ENCODE data around the gene COQ4.
A peak's percentile ranks its signal among the peaks of the same experiment; 100 is the strongest.
"Not testable (repeated sequence)": the region's sequence is repeated elsewhere in the genome, so short reads cannot be mapped to it uniquely, and the experiment has no call there.

The COQ4 gene

GRCh38 chr9:128322404-128323211 is at the start of gene COQ4, which contains the start of gene TRUB2:
Gene COQ4, plus strand, starts transcription at chr9:128322839. Its CDS starts 20 bp downstream, at chr9:128322859.
Gene TRUB2, minus strand, starts transcription at chr9:128322447. Its CDS starts 39 bp downstream, at chr9:128322408.
- peak; percentile 90 for DNase-seq (ENCODE audit: low read depth)

DNA sequence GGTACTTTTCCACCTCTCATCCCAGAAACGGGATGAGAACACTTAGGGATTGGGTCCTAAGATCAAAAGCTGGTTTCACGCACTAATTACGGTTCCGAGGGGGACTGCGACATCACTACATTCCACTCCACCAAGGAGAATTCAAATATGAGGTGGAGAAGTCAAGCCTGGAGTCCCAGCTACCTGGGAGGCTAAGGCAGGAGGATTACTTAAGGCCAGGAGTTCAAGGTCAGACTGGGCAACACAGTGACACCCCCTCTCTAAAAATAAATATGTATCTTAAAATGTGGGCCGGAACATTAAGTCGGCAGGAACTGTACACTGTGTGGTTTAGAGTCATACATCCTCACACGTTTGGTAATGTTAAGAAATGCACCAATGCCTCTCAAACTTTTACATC is 48.4 kb upstream of the COQ4 start:
- DNase-seq (ENCODE audit: low read depth): no peak

- DNase-seq (ENCODE audit: low read depth): no peak
These were observed 47.2 kb upstream of the COQ4 start, which contains the start of gene GOLGA2 for GRCh38 chr9:128275198-128276007. Gene GOLGA2, minus strand, starts transcription at chr9:128276007. Its CDS starts 31 bp downstream, at chr9:128275976.

DNA sequence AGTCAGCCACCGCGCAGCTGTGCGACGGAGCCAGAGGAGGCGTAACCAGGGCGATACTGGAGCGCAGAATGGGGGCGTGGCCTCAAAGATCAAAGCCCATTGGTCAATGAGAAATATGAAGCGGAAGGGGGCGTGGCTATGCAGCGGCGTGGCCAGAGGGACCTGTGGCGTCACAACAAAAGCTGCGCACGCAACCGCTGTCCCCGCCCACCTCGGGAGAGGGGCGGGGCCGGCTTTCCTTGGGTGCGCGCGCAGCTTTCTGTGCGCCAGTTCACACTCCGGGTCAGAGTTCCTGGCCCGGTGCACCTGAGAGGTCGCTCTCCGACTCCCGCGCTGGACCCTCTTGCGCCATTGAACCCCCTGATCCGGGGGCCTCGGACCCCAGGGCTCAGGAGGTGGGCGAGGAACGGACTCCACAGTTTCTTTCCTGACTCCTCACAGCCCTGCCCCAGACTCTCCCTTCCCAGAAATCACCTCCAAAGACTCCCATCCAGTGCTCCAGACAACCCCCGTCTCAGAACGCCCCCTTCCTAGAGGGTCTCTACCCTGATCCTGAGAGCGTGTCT is 46.5 kb upstream of the COQ4 start, which contains the start of gene SWI5:
SWI5 (plus strand) TSS at position 269 of the 566 bp plus-strand sequence.
- peak; percentile 100 for DNase-seq (ENCODE audit: low read depth)

DNA sequence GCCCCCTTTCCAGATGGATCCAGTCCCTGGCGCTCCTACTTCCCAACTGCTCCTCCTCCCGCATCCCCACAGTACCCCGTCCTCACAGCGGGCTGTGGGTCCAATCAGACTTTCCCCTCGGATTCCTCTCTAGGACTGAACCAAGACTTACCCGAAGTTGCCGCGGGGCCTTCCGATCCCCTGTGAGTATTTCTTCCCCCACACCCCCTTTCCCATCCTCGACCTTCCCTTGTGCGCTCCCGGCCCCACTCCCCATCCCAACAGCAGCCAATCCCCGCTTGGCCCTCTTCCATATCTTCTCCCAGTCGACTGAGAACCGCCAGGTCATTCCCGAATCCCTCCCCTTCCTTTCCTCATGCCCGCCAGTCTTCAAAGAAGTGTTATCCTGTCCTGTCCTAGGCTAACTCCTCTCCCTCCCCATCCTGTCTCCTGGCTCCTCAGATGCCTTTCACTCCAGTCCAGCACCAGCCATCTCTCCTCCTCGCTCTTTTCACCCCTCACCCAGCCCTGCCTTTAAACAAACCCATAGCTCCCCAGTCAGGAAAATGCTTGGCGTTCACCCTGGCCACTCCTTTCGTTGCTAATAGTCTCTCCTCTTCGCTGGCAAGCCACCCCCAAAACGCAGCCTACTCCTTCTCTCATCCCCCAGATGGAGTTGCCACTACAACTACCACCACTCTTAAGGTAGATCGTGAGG is 45.9 kb upstream of the COQ4 start:
- no peak for DNase-seq (ENCODE audit: low read depth)

DNA sequence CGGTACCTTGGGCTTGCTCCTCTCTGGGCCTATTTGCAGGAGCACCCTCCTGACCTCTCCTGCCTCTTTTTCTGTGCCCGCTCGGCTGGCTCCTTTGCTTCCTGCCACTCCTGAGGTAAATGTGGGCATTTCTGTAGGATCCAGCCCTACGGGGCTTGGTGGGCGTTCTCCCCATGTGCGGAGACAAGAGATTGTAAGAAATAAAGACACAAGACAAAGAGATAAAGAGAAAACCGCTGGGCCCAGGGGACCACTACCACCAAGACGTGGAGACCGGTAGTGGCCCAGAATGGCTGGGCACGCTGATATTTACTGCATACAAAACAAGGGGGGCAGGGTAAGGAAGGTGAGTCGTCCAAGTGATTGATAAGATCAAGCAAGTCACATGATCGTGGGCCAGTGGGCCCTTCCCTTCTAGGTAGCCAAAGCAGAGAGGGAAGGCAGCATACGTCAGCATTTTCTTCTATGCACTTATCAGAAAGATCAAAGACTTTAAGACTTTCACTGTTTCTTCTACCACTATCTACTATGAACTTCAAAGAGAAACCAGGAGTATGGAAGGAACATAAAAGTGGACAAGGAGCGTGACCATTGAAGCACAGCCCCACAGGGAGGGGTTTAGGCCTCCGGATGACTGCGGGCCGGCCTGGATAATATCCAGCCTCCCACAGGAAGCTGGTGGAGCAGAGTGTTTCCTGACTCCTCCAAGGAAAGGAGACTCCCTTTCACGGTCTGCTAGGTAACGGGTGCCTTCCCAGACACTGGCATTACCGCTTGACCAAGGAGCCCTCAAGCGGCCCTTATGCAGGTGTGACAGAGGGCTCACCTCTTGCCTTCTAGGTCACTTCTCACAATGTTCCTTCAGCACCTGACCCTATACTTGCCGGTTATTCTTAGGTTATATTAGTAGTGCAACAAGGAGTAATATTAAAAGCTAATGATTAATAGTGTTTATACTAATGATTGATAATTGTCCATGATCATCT is 43.3 kb upstream of the COQ4 start:
- DNase-seq (ENCODE audit: low read depth): not testable (repeated sequence)

DNA sequence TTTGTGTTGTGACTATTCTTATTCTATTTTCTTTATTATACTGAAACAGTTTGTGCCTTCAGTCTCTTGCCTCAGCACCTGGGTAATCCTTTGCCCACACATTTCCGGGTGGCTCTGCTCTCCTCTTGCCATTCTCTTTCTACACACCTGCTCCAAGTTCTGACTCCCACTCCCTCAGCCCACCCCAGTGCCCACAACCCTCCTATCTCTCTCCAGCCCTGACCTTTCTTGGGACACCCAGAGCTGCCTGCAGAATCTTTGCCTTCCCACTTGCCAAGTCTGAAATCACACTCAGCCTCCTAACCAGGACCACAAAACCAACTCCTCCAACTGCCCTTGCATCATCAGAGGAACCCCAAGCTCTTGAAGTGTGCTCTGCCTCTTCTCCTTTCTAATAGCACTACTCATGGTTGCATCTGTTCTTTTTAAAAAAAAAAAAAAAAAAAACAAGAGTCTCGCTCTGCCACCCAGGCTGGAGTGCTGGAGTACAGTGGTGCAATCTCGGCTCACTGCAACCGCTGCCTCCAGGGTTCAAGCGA is 42.5 kb upstream of the COQ4 start:
- no peak for DNase-seq (ENCODE audit: low read depth)

DNA sequence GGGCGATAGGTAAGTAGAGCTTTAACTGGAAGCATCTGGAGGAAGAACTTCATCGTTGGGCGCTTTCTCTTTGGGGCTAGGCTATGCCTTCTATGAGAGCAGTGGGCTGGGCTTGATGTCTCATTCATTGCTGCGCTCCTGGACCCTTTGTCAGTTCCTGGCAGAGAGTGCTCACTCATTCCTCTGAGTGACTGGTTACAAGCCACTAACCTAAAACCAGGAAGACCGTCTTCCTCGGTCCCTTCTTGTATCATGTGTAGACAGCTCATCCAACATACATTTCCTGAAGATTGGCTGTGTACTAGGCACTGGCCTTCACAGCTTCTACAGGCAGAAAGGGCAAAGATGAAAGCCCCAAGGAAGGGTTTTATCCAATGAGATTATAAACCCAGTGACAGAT is 40.1 kb upstream of the COQ4 start:
- no peak for DNase-seq (ENCODE audit: low read depth)

- no peak for DNase-seq (ENCODE audit: low read depth)
These were observed 37.4 kb upstream of the COQ4 start for GRCh38 chr9:128285033-128285784.

GRCh38 chr9:128286440-128286839 is 36.2 kb upstream of the COQ4 start:
- no peak for DNase-seq (ENCODE audit: low read depth)

- no peak for DNase-seq (ENCODE audit: low read depth)
These were observed 34.2 kb upstream of the COQ4 start for GRCh38 chr9:128288273-128289004.

GRCh38 chr9:128292009-128292408 is 30.6 kb upstream of the COQ4 start:
- no peak for DNase-seq (ENCODE audit: low read depth)

GRCh38 chr9:128293091-128293490 is 29.5 kb upstream of the COQ4 start:
- DNase-seq (ENCODE audit: low read depth): no peak

GRCh38 chr9:128294142-128294541 is 28.5 kb upstream of the COQ4 start:
- DNase-seq (ENCODE audit: low read depth): no peak

- no peak for DNase-seq (ENCODE audit: low read depth)
These were observed 26.1 kb upstream of the COQ4 start for GRCh38 chr9:128296340-128297220.

- DNase-seq (ENCODE audit: low read depth): no peak
These were observed 25.3 kb upstream of the COQ4 start for GRCh38 chr9:128297221-128297773.

Data from activated T-cell treated with anti-CD3 and anti-CD28 coated beads for 24 hours (primary cell).